DOHH2 (cell line): ENCODE results near the gene INPP4A.

Experiments
- H3F3A ChIP-seq: fragments of 200-600 bp; sonication (generic), shearing (Covaris generic); 2 replicates; pipeline ENCODE4 v1.6.0; 2016; ENCODE audit warnings: antibody characterized with exemption, mild to moderate bottlenecking; ENCODE audit not compliant: control insufficient read depth, insufficient read depth
- H3K27ac ChIP-seq: fragments of 200-600 bp; sonication (generic); 2 replicates; pipeline ENCODE4 v1.5.1; 2014; ENCODE audit warnings: low read depth, mild to moderate bottlenecking, low read length, moderate library complexity
- H3K27me3 ChIP-seq: fragments of 200-600 bp; sonication (generic); 2 replicates; pipeline ENCODE4 v1.6.1; 2014; ENCODE audit warnings: mild to moderate bottlenecking, low read length, mixed read lengths; ENCODE audit not compliant: control insufficient read depth
- H3K36me3 ChIP-seq: fragments of 200-600 bp; sonication (generic); 2 replicates; pipeline ENCODE4 v1.6.1; 2014; ENCODE audit warnings: mild to moderate bottlenecking, low read length, moderate library complexity, mixed read lengths; ENCODE audit not compliant: control insufficient read depth
- H3K4me1 ChIP-seq: fragments of 200-600 bp; sonication (generic); 2 replicates; pipeline ENCODE4 v1.6.1; 2014; ENCODE audit warnings: mild to moderate bottlenecking, low read length, mixed read lengths; ENCODE audit not compliant: control insufficient read depth
- H3K4me2 ChIP-seq: fragments of 200-600 bp; sonication (generic); 2 replicates; pipeline ENCODE4 v1.6.0; 2014; ENCODE audit warnings: mild to moderate bottlenecking, low read length, moderate library complexity
- H3K4me3 ChIP-seq: fragments of 200-600 bp; sonication (generic); 2 replicates; pipeline ENCODE4 v1.5.1; 2014; ENCODE audit warnings: mild to moderate bottlenecking, low read length, mixed read lengths
- H3K79me2 ChIP-seq: fragments of 200-600 bp; sonication (generic); 2 replicates; pipeline ENCODE4 v1.6.1; 2014; ENCODE audit warnings: mild to moderate bottlenecking, low read length, mixed read lengths; ENCODE audit not compliant: control insufficient read depth
- H3K9me2 ChIP-seq: fragments of 200-600 bp; sonication (generic); replicated peaks from 2 replicates; pipeline ENCODE4 v1.6.1; 2014; ENCODE audit warnings: mild to moderate bottlenecking, low read length, mixed read lengths; ENCODE audit not compliant: control insufficient read depth
- H3K9me3 ChIP-seq: fragments of 200-600 bp; sonication (generic); 2 replicates; pipeline ENCODE4 v1.6.1; 2014; ENCODE audit warnings: antibody characterized with exemption, low read length, mixed read lengths; ENCODE audit not compliant: control insufficient read depth, insufficient read depth
- H4K20me1 ChIP-seq: fragments of 200-600 bp; sonication (generic); 2 replicates; pipeline ENCODE4 v1.6.0; 2014; ENCODE audit warnings: low read depth, mild to moderate bottlenecking, antibody characterized with exemption, low read length, moderate library complexity; ENCODE audit not compliant: control insufficient read depth, insufficient read depth
- CTCF ChIP-seq: fragments of 200-600 bp; sonication (generic); IDR thresholded peaks from one replicate; pipeline ENCODE4 v1.5.1; 2014; ENCODE audit warnings: antibody characterized with exemption, mild to moderate bottlenecking, low read depth, low read length; ENCODE audit not compliant: poor library complexity, severe bottlenecking
- EZH2phosphoT487 ChIP-seq: fragments of 200-600 bp; sonication (generic); IDR thresholded peaks from 2 replicates; pipeline ENCODE4 v1.6.1; 2017; ENCODE audit warnings: borderline replicate concordance, mild to moderate bottlenecking, antibody characterized with exemption, low read length, moderate library complexity, mixed read lengths

Gene INPP4A

GRCh38 chr2:98538280-98539041 is 93.8 kb downstream of the INPP4A start:
- no peak overlapping the region for H3K27ac ChIP-seq
- TF ChIP-seq CTCF (no peak), EZH2phosphoT487 (no peak)
- no peaks in the 10 kb centered on the region for H4K20me1 ChIP-seq
- H3K9me2 ChIP-seq: no peaks in the 10 kb centered on the region
- H3K36me3 ChIP-seq: no peaks in the 10 kb centered on the region
- no peaks in the 10 kb centered on the region for H3K27me3 ChIP-seq
- no peak overlapping the region for H3K4me3 ChIP-seq
- H3K79me2 ChIP-seq: no peaks in the 10 kb centered on the region
- H3K9me3 ChIP-seq: no peaks in the 10 kb centered on the region
- H3K4me1 ChIP-seq: no peaks in the 10 kb centered on the region
- H3F3A ChIP-seq: no peaks in the 10 kb centered on the region
- H3K4me2 ChIP-seq: no peak overlapping the region

- Histone ChIP-seq H3K9me2 (no peaks in the 10 kb centered on the region), H3K36me3 (no peaks in the 10 kb centered on the region), H3K27ac (no peak overlapping the region), H3K27me3 (no peaks in the 10 kb centered on the region), H3F3A (no peaks in the 10 kb centered on the region), H3K79me2 (no peaks in the 10 kb centered on the region), H3K9me3 (no peaks in the 10 kb centered on the region), H4K20me1 (no peaks in the 10 kb centered on the region), H3K4me2 (no peak overlapping the region), H3K4me1 (no peaks in the 10 kb centered on the region), H3K4me3 (no peak overlapping the region)
- no peak for TF ChIP-seq CTCF
- TF ChIP-seq EZH2phosphoT487: no peak
These were observed 94.5 kb downstream of the INPP4A start for GRCh38 chr2:98539056-98539735.

GRCh38 chr2:98540536-98540935 is 95.9 kb downstream of the INPP4A start:
- Histone ChIP-seq H3K27ac (no peak overlapping the region), H3K79me2 (no peaks in the 10 kb centered on the region), H3K9me2 (no peaks in the 10 kb centered on the region), H3K9me3 (no peaks in the 10 kb centered on the region), H3K4me1 (no peaks in the 10 kb centered on the region), H3K4me3 (no peak overlapping the region), H4K20me1 (no peaks in the 10 kb centered on the region), H3F3A (no peaks in the 10 kb centered on the region), H3K4me2 (no peak overlapping the region), H3K27me3 (no peaks in the 10 kb centered on the region), H3K36me3 (no peaks in the 10 kb centered on the region)
- TF ChIP-seq EZH2phosphoT487: no peak
- no peak for TF ChIP-seq CTCF
